GM18526 (cell line): ENCODE results near the gene INSL3.

ENCODE experiments used
- POLR2A ChIP-seq: IDR thresholded peaks from 3 replicates; pipeline ENCODE4 v1.6.1; 2011; ENCODE audit not compliant: insufficient read length; ENCODE audit errors: extremely low read depth

The INSL3 gene

DNA sequence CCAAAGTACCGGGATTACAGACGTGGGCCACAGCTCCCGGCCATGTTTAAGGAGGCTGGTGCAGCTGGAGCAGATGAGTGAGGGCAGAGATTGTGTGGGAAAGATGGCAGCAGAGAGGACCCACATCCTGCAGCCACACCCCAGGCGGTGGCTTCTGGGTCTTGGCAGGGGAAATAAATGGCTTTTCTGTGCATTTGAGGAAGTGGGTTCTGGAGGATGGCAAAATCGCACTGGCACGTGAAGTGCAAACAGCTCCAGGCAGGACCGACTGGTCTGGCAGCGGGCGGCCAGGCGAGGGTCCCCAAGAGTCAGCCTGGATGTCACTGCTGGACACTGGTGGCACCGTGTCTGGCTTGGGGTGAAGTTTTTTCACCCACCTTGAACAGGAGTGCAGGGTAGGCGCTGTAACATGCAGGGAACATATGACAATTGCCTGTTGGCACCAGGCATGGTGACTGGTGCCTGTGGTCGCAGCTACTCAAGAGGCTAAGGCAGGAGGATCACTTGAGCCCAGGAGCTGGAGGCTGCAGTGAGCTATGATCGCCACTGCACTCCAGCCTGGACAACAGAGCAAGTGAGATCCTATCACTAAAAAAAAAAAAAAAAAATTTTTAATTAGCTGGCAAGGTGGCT lies 17.9 kb downstream of the INSL3 start:
- no peak for TF ChIP-seq POLR2A

DNA sequence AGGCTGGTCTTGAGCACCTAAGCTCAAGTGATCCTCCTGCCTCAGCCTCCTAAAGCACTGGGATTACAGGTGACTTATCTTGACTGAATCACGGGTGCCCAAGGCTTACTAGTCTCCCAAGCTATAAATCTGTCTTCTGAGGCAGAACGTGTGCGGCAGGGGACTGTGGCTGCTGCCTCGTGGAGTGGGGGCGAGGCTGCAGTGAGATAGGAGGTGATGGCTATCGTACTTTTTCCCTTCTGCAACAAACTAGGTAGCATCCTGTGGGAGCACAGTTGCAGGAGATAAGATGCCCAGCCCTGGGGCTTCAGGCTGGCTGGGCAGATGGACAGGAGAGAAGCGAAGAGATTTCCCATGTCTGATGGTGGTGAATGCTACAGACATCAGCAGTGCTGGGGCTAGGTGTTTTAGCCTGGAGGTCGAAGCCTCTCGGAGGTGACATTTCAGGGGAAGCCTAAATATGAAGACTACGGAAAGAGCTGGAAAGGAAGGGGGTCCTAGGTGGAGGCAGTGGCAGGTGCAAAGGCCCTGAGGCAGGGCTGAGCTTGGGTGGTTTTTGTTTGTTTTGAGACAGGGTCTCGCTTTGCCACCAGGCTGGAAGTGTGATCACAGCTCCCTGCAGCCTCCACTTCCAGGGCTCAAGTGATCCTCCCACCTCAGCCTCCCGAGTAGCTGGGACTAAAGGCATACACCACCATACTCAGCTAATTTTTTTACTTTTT lies 19.0 kb downstream of the INSL3 start:
- no peak for TF ChIP-seq POLR2A

DNA sequence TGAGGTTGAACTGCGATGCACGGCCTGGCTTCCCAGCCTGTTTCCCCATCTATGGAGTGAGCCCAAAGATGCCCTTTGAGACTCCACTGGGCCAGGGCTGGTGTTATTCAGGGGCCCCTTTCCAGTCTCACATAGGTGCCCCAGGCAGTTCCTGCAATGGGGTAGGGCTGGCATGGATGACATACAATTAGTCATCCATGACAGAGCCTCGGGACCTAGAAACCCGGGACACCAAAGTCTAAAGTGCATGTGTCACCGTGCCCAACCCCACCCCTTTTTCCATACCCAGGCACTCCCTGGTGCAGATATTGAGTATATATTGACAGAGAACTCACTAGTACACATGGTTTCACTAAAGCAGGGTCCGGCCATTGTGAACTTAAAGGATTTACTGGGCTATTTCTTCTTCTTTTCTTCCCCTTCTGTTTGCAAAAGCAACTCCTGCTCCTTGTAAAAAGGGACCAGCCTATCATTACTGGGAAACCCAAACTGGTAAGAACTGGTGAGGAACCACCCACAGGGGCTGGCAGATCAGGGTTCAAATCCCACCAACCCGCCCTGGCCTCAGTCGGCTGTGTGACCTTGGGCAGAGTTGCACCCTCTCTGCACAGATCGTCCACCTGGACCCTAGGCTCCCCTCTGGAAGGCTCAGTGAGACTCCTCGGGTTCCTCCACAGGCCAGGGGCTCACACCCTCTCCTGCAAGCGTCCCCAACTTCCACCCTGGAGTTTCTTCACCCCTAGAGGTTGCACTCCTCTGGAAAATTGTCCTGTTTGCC lies 23.7 kb downstream of the INSL3 start:
- TF ChIP-seq POLR2A, result no peak

DNA sequence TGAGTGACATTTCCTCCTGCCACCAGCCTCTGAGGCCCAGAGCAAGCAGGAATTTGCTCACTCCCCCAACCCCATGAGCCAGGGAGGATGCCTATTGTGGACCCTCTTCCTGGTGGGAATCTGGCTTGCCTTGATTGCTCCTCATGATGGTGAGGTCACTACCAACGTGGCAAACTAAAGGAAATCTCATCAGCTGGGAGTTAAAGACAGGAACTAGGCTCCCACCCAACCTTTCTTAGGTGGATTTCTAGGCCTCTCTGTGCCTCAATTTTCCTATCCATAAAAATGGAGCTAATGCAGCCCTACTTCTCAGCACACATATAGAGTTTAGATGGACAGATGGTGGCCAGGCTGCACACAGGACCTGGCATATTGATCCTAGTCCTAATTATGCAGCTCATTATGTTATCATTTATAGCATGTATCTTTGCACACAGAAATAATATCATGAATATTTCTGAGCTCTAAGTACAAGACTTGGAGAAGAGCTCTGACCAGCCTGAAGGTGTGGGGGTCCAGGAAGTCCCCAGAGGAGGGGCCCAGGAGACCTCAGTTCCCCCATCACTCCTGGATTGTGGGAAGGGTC lies 24.4 kb downstream of the INSL3 start:
- no peak for TF ChIP-seq POLR2A

DNA sequence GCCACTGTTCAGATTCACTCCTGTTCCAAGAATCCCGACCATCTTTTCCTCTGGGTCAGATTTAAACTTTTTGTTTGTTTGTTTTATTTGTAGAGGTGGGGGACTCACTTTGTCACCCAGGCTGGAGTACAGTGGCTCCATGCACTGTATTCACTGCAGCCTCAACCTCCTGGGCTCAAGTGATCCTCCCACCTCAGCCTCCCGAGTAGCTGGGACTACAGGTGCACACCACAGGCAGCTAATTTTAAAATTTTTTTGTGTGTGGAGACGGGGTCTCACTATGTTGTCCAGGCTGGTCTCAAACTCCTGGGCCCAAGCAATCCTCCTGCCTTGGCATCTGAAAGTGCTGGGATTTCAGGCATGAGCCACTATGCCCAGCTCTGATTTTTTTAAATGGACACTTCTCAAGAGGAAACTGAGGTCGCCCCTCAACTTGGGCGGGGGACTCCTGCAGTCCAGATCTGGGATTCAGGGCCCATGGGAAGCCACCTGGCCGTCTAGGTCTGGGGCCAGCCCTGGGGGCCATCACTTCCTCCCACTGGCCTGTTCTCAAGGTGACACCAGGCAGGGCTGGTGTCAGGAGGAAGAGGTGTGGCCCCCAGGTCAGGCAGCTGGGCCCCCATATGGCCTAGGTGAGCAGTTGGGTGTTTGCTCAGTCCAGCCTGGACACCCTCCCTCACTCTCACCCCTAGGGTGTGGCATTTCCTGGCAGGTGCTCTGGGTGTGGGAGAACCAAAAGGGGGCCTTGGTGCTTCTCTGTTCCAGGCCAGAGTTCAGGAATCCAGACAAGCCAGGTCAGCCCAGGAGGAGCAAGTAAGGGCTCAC lies 25.1 kb downstream of the INSL3 start:
- no peak for TF ChIP-seq POLR2A

DNA sequence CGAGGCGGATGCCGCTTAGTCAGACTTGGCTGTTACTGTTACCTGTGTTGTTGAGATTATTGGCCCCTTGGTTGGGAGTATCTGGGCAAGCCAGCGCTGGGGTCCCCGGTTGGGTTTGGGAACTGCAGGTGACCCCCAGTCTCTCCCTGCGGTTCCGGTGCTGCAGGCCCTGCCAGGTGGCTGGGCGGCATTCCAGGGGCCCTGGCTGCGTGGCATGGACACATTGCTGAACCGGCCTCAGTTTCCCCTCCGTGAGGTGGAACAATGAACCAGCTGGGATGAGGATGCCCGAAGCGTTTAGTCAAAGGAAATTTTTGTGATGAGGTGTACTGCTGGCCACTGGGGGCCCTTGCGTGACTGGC lies 25.8 kb downstream of the INSL3 start:
- TF ChIP-seq POLR2A, result no peak

DNA sequence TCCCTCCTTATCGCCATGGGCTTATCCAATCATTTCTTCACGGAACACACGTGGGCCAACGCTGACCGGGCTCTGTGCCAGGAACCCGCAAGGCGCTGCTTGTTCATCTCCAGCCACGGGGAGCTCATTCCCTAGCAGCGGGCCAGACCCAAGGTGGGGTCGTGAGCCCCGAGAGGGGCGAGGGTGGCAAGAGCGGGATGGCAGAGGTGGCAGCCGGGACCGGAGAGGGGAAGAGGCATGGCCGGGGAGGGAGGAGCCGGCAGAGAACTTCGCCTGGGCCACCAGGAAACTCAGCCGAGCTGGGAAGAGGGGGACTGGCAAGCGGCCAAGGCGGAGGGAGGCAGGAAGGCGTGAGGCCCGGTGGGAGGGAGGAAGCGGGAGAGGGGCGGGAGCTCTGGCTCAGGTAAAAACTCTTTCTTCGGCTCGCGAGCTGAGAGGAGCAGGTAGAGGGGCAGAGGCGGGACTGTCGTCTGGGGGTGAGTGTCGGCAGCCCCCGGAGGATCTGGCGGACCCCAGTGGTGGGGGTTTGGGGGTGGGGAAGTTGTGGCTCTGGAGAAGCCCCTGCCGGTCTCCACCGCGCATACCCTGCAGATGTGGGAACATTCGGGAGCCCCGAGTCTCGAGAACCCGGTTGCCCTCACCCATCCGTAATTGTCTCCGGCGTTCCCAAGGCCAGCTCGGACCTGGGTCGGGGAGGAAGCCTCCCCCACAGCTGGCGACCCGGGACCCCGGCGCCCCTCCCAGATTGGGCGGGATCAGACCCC lies 26.4 kb downstream of the INSL3 start, which contains the start of gene B3GNT3:
TSS of gene B3GNT3 (plus strand) at position 408 of the 764 bp plus-strand sequence. CDS start 12,670 bp downstream, outside the sequence.
- no peak for TF ChIP-seq POLR2A

DNA sequence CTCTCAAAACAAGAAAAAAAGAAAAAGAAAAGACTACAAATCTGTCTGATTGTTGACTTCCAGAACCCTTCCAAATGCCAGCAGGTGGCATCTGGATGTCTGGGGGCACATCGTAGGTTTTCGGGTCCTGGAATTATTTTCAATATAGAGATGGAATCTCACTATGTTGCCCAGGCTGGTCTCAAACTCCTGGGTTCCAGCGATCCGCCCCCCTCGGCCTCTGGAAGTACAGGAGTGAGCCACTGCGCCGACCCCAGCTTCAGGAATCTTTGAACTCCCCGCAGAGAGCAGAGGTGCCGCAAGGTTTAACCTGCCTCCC lies 26.9 kb downstream of the INSL3 start:
- no peak for TF ChIP-seq POLR2A

DNA sequence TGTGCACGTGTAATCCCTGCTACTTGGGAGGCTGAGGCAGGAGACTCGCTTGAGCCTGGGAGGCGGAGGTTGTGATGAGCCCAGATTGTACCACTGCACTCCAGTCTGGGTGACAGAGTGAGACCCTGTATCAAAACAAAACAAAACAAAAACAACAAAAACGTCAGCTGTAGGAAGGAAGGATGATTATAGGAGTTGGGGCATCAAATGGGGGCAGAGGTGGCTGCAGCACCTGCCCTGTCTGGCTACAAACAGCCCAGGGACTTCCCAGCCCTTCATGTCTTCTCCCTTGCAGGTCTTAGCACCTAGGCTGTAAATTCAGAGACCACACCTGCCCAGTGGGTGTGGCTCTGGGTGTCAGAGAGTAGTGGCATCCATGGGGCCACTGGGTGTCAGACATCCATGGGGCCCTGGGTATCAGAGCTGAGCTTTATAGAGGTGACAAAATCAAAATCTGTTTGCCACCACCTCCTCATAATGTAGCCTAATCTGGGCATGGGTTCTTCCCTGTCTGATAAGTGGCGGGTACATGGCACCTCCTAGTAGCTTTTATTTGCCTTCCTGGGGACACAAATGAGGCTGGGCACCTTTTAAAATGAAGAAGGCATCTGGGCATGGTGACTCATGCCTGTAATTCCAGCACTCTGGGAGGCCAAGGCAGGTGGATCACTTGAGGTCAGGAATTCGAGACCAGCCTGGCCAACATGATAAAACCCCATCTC lies 31.1 kb downstream of the INSL3 start:
- no peak for TF ChIP-seq POLR2A

DNA sequence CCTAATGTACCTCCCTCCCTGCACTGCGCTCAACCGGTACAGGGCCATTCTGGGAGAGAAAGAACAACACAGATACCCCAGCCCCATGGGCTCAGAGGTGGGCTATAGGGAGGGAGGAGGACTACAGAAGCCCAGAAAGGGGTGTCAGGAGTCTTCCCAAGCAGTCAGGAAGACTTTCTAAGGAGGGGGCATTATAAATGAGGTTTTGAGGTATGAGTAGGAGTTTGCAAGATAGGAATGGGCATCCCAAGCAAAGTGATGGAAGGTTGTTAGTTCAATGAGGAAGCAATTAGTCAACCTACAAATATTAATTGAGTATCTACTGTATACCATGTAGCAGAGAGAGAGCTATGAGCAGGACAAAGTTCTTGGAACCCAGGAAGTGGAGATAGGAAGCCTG lies 32.7 kb downstream of the INSL3 start:
- TF ChIP-seq POLR2A, result no peak

DNA sequence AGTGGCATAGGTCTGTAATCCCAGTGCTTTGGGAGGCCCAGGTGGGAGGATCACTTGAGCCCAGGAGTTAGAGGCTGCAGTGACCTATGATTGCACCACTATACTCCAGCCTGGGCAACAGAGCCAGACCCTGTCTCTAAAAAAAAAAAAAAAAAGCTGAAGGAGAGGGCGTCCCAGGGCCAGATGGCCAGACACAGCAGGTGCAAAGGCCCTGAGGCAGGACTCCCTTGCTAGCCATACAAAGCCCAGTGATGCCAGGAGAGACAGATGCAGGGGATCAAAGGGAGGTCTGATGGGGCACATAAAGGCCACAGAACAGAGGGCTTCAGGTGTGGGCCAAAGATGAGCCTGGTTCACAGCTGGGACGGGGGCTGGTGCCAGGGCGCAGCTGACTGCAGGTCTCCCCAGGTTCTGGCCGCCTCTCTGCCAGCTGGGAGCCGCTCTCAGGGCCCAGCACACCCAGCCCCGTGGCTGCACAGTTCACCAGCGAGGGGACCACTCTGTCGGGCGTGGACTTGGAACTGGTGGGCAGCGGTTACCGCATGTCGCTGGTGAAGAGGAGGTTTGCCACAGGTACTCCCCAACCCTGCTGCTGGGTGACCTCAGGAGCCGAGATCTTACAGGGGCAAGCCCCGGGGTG lies 33.9 kb downstream of the INSL3 start:
- no peak for TF ChIP-seq POLR2A

DNA sequence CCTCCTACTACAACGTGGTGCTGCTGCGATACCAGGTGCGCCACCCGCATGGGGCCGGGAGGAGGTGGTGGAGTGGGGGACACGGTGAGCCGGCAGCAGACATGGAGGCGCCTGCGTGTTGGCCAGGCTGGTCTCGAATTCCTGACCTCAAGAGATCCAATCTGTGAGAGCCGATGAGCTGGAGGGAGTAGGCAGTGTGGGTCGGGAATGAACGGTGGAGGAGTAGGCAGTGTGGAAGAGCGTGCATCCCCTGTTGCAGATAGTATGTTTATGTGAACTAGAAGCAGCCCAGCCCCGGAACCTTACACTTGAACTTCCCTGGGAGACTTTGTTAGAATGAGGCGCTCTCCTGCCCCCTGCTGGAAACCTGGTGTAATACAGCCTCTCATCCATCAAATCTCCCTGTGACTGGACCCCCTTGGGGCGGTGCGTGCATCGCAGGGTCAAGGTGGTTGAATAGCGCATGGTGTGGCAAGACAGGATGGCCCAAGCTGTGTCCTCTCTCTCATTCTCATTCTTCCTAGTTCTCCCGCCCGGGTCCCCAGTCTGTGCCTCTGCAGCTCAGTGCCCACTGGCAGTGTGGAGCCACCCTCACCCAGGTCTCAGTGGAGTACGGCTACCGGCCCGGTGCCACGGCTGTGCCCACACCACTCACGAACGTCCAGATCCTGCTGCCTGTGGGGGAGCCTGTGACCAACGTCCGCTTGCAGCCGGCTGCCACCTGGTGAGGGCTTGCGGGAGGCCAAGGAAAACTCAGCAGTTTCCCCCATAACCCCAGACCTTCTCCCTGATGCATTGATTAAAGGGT lies 36.9 kb downstream of the INSL3 start:
- TF ChIP-seq POLR2A, result no peak
